GM21529 (cell line): ENCODE results near the gene DISP3.

ENCODE experiments used
- ATAC-seq: cut with Tn5 transposase; IDR thresholded peaks from one replicate; pipeline ENCODE4 v1.9.1; 2021; ENCODE audit not compliant: unreplicated experiment

The DISP3 gene, protein sequence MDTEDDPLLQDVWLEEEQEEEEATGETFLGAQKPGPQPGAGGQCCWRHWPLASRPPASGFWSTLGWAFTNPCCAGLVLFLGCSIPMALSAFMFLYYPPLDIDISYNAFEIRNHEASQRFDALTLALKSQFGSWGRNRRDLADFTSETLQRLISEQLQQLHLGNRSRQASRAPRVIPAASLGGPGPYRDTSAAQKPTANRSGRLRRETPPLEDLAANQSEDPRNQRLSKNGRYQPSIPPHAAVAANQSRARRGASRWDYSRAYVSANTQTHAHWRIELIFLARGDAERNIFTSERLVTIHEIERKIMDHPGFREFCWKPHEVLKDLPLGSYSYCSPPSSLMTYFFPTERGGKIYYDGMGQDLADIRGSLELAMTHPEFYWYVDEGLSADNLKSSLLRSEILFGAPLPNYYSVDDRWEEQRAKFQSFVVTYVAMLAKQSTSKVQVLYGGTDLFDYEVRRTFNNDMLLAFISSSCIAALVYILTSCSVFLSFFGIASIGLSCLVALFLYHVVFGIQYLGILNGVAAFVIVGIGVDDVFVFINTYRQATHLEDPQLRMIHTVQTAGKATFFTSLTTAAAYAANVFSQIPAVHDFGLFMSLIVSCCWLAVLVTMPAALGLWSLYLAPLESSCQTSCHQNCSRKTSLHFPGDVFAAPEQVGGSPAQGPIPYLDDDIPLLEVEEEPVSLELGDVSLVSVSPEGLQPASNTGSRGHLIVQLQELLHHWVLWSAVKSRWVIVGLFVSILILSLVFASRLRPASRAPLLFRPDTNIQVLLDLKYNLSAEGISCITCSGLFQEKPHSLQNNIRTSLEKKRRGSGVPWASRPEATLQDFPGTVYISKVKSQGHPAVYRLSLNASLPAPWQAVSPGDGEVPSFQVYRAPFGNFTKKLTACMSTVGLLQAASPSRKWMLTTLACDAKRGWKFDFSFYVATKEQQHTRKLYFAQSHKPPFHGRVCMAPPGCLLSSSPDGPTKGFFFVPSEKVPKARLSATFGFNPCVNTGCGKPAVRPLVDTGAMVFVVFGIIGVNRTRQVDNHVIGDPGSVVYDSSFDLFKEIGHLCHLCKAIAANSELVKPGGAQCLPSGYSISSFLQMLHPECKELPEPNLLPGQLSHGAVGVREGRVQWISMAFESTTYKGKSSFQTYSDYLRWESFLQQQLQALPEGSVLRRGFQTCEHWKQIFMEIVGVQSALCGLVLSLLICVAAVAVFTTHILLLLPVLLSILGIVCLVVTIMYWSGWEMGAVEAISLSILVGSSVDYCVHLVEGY (N-terminal part only)

DNA sequence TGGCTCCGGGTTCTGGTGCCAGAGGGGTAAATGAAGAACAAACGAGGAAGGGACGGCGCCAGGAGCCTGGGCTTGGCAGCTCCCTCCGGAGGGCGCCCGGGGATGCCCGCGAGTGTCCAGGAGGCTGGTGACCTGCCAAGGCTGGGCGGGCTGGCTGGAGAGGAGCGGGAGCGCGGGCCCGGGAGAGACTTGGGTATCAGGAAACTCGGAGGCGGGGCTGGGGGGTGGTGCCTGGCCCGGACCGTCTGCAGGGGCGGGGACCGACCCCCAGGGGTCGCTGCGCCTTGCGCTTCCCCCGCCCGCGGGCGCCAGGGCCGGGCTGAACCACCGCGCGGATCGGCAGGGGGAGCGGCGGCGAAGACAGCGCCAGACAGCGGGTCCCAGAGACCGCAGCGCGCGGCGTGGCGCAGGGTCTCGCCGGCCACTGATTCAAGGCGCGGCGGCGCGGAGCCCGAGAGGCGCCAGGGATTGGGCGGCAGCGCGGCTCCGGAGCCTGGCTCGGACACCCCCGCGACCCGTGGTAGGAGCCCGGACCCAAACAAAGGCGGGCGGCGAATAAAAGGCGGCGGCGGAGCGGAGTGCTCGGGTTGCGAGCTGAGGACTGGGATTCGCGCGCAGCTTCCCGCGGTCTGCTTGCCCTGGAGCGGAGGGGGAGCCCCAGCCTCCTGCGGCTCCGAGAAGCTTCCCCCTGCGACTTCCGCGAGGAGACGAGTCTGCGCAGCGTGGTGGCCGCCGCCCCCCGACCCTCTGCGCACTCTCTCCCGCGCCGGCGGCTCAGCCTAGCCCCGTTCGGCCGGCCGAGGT is at the start of gene DISP3:
DISP3 (plus strand) TSS at position 585 of the 804 bp plus-strand sequence. CDS start 21,838 bp downstream, outside the sequence.
- peak; percentile 78 for ATAC-seq

DNA sequence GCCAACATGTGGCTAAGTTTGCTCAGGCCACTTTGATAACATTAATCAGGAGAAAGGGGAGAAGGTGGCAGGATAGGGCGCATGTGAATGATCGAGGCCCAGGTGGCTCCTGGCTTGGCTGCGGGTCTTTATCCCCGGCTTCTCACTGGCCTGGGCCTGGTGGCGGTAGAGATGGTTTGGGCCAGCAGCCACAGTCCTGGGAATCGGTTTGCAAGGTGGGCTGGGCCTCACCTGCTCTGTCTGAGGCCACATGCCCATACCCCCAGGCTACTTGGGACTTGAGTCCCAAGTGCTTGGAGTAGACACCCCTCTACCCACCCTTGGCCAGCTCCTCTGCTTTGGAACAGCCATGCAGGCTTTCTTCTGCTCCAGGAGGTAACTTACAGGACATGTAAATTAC is 49.7 kb upstream of the DISP3 start:
- ATAC-seq = no peak

DNA sequence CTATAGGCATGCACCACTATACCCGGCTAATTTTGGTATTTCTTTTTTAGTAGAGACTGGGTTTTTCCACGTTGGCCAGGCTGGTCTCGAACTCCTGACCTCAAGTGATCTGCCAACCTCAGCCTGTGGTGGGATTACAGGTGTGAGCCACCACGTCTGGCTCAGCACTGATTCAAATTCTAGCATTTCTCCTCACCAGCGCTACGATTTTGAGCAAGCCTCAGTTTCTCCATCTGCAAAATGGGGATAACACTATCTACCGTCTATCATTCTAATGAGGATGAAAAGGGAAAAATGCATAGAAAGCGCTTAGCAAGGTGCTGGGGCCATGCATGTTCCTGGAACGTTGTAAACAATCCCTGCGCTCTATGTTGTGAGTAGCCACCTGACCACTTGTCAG is 49.0 kb upstream of the DISP3 start:
- no peak for ATAC-seq

DNA sequence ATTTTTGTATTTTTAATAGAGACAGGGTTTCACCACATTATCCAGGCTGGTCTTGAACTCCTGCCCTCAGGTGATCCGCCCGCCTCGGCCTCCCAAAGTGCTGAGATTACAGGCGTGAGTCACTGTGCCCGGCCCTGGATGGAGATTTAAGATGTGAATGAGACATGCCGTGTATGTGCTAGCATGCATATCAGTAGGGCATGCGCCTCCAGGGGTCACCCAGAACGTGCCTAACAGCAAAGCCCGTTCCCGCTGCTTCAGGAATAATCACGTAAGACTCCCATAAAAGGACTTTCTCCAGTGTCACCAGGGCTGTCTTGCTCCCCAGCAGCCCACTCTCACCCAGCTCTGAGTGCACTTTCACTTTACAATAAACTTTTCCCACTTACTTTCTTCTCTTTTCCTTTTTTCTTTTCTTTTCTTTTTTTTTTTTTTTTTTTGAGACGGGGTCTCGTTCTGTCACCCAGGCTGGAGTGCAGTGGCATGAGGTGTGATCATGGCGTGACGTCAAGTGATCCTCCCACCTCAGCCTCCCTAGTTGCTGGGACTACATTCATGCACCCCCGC is 46.9 kb upstream of the DISP3 start:
- no peak for ATAC-seq

DNA sequence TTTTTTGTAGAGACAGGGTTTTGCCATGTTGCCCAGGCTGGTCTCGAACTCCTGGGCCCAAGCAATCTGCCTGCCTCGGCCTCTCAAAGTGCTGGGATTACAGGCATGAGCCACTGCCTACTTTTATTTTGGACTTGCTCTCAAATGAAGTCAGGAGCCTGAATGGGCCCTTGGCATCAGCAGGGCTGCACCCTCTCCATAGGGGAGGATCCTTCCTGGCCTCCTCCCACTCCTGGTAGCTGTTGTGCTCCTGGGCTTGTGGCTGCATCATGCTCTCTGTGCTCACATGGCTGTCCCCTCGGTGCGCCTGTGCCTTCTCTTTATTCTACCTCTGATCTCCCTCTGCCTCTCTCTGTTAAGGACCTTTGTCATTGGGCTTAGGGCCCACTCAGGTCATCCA is 46.4 kb upstream of the DISP3 start:
- no peak for ATAC-seq

DNA sequence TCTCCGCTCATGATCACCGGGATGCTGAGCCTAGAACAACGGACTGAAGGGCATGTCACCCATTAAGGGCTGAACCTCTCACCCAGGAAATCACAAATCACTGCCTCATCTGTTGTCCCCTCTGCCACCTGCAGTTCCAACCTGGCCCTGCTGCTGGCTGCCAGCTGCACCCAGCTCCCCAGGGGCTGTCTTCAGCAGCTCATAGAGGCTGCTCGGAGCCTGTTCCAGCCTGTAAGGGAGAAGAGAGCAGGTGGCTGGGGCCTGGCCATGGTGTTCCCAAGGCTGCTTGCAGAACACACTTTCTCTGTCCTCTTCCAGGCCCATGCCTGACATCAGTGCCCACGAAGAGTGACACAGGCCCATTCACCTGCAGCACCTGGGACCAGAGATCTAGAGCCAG is 44.5 kb upstream of the DISP3 start:
- no peak for ATAC-seq

DNA sequence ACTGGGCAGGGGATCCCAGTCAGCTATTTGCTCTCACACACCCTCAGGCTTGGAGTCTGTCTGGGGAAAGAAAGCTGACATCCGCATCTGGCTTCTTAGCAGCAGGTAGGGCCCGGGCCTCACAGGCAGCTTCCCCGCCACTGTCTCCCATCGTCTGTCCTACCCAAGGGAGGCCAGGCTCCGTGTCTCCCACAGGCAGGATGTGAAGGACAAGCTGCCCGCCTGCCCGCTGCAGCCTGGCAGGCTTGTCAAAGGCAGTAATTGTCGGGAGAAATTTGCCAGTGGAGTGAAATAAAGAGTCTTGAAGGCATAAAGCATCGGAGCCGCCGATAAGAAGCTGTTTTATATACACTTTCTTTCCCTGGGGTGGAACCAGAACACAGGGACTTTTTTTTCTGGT is 44.0 kb upstream of the DISP3 start:
- no peak for ATAC-seq

DNA sequence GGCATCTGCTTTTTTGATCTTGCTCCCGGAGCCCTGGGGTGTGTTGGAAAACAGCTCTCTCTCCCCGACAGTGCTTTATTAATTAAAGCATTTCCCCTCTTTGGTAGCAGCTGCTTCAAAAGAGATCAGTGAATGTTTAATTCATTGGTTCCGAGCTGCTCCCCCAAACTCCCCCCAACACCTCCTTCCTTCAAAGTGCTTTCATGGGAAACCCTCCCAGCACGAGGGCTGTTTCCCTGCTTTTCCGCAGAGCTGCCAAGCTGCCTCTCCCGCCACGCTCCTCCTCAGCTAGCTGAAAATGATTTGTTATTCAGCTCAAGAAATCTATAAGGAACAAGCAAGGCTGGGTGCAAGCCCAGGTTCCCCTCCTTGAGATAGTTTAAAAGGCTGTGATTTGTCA is 40.0 kb upstream of the DISP3 start:
- ATAC-seq = no peak

DNA sequence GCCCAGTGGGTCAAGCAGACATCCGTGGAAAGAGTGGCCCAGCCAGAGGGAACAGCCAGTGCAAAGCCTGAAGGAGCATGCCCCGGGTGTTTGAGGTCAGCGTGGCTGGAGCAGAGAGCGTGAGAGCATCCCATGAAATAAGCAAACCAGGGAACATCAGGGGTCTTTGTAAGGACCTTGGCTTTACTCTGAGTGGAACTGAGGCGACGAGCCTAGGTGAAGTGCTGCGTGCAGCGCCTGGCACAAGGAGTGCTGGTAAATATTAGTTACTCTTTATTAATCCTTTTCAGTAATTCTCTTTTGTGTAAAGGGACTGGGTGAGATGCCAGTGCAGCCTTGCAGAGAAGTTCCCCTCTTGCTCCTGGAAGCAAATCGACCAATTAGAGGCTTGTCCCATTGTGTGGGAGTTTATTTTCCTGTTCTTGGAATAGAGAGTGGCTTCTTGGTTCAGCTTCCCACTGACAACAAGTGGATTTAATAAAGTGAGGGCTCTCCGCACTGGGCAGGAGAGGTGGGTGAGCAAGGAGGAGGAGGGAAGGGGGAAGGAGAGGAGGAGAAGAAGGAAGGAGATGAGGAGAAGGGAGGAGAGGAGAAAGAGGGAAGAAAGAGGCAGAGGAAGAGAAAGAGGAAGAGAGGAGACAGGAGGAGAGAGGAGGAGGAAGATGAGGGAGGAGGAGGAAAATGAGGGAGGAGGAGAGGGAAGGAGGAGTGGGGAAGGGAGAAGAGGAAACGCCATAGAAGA is 37.6 kb upstream of the DISP3 start:
- ATAC-seq = no peak

DNA sequence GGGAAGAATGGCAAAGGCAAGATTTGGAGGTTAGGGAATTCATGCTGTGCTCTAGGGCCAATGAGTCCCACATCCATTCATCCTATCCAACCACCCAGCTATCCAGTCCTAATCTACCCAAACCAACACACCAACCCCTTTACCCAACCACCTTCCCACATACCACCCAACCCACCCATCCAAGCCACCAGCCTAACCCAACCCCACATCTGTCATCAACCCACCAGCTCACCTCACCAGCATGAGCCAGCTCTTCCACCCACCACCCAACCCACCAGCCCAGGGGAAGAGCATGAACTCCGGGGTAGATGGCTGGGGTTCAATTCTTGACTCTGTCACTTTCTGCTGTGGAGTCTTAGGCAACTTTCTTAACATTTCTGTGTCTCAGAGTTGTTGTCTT is 35.9 kb upstream of the DISP3 start:
- no peak for ATAC-seq

DNA sequence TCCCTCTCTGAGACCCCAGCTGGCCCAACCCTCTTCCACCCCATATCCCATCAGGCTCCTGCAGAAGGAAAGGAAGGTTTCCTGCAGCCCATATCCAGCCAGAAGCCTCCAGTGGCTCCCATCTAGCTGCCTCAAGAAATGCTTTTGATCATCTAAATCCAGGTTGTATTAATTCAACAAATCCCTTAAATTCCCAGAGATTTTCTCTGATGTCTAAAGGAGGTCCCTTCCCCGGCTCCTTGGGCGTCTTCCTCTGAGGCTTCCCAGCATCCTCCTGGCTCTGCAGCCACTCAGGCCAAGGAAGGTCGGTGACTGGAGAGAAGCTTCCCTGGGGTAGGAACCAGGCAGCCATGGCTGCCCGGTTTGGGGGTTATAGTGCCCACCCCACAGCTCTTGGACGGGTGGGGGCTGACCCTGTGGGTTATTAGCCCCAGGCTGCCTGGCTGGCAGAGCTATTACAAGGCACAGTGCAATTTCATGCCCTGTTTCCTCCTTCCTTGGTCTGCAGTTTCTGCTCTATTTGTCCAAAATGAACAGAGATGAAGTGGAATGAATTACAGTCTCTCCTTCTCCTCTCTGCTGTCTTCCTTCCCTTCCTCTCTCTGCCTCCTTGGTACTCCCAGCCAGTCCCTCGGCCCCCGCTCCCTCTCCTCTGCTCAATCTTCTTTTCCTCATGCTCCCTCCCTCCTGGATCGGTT is 34.8 kb upstream of the DISP3 start:
- no peak for ATAC-seq

DNA sequence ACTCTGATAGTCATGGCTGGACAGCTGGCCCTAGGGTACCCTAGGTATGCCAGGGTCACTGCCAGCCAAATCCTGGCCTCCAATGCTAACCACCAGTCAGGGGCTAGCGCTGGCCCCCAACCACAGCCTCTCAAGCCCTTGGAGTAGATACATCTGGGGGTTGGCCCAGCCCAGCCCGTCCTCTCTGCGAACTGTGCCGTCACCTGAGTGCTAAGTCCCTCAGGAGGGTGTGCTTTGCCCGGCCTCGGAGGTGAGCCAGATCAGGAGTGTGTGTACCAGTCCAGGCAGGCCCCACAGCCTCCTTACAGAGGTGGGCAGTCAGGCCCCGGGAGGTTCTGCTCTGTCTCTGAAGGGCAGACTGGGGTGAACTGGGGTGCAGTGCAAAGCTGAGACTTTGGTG is 34.0 kb upstream of the DISP3 start:
- no peak for ATAC-seq

DNA sequence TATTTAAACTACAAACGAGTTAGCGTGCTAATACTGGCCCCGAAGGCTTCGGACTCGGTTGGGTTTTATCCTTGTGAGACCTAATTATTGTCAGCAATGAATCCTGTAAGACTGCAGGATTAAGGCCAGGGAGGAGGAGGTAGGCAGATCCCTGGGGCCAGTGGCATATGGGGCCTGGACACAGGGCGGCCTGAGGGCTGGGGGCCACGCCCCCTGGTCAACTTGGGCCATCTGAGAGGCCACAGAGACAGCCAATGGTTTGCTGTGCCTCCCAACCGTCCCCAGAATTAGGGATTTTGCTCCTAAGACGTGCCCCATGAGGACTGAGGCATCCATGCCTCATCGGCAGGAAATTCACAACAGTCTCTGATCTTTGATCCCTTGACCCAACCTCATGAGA is 31.1 kb upstream of the DISP3 start:
- ATAC-seq = no peak

DNA sequence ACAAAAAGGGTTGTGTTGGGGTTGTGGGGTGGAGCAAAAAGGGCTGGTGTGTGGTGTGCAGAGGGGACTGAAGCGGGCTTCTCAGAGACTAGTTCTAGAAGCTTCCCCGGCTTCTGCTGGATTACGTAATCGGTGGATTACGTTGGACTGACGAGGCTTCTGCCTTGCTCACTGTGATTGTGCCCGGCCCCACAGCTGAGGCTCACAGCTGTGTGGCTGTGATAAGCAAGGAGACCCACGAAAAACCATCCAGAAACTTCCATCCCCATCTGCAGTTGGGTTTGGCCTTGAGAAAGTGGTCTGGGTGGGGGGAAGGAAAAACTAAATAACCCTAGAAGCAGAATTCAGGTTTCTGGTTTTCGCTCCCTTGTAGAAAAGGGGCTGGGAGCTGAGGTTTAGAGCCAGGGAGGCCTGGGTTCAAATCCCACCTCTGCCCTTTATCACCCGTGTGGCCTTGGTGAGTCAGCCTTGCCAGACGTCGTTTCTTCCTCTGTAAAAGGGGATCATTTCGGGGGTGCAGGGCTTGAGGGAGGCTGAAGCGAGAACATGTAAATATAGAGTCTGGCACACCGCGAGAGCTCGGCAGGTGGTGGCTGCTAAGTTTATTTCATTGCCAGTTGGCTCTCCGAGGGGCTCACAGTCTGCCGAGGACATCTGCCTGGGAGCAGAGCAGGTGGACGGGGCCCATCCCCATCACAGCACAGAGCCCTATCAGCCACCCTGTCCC is 30.4 kb upstream of the DISP3 start:
- no peak for ATAC-seq

DNA sequence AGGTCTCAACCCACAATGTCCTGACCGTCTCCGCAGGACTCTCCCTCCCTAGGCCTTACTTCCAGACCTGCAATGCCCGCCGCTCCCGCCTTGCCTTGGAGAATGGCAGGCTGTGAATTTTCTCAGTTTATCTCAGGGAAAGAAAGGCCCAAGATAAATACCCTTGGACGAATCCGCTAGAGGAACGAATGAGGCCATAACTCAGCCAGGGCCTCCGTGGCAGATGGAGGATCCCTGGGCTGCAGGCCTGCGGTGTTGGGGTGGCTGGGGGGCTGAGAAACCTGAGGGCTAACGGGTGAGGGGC is 29.9 kb upstream of the DISP3 start:
- ATAC-seq = no peak

DNA sequence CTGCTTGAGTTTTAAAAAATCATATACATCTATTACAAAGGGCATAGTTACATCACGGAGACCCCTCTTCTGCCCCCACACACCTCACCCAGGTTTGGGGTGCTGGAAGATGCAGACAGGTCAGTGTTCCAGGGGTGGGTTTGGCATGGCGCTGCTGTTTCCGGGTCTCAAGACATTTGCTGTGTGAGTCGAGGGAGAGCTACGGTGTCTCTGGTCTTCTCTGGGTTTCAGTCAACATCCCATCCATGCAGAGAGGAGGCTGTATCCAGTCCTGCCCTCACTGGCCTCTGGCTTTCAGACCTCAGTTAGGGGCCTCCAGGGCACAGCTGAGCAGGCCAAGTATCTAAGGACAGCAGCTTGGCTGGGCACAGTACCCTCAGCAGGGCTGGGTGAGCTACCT is 28.6 kb upstream of the DISP3 start:
- ATAC-seq = no peak

DNA sequence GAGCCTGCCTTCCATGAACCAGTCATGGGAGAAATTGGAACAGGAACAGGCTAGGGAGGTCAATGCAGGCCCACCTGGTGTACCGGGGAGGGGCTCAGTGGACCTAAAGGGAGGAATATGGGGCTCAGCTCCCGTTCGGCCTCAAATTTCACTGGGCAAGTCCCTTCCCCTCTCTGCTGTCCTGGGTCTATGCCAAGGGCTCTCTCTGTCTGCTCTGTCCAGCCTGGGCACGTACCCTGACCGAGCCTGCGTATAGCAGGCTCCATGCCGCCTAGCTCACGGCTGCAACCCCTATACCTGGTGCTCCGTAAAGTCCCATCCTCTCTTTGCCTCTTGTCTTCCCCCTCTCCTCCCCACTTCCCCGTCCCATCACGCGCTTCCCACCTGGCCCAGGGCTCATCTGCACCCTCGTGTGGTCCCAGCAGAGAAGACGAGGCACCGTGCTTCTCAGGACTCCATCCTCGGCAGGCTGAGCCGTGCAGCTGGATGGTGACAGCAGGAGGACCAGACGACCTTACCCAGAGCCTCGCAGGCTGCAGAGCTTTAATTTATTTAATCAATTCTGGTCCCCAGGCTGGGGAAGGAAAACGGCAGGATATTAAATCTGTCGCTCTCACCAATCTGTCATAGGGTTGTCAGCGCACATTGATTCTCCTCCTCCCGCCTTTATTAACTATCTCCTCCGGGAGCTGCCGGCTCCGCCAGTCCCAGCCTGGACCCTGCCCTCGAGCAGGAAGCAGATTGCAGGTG is 25.0 kb upstream of the DISP3 start:
- ATAC-seq = no peak
